ENCODE data around the gene BAZ1B. TPM values are rescaled to one million over a fixed set of nuclear protein-coding genes. Genes with fewer than 3 reads are reported as not detected.
"Not testable (repeated sequence)": the region's sequence is repeated elsewhere in the genome, so short reads cannot be mapped to it uniquely, and the experiment has no call there.

BAZ1B gene
- total RNA-seq, 1 experiment from 2014 or later = 127 TPM

- TF ChIP-seq CTCF (conservative IDR thresholded peaks at IDR 0.05; ENCODE audit: low read depth, low read length) (no peak), EZH2 (IDR thresholded peaks at IDR 0.05; ENCODE audit: borderline replicate concordance, low read depth, low read length, poor library complexity, severe bottlenecking) (no peak)
- H3K4me3 ChIP-seq (ENCODE audit: low read depth, low read length, poor library complexity, severe bottlenecking) = no peak overlapping the region
- DNase-seq (ENCODE audit: low spot score) = no peak
- H3K27ac ChIP-seq (ENCODE audit: low read depth, low read length, poor library complexity, severe bottlenecking) = no peak overlapping the region
- ChIA-PET CTCF (no interaction called here), POLR2A (ENCODE audit: low non-redundant PET) (no interaction called here)
- no TSS peak for BruUV-seq (replicated peaks)
- no peaks in the 10 kb centered on the region for H3K9me3 ChIP-seq (ENCODE audit: low read depth, low read length, poor library complexity, severe bottlenecking)
- H3K4me1 ChIP-seq (ENCODE audit: insufficient read depth, low read length, poor library complexity, severe bottlenecking) = no peaks in the 10 kb centered on the region
- intact Hi-C loops (cut with micrococcal nuclease; ENCODE audit: unreplicated experiment) = no loop called here
- no peaks in the 10 kb centered on the region for H3K27me3 ChIP-seq (replicated peaks; ENCODE audit: insufficient read depth, low read depth, low read length, poor library complexity)
- H3K36me3 ChIP-seq (ENCODE audit: insufficient read depth, low read length, poor library complexity, severe bottlenecking) = peaks cover 93% of the 10 kb centered on the region
Measured at GRCh38 chr7:73496626-73497025, 25.5 kb downstream of the BAZ1B start.

- POLR2A ChIA-PET (ENCODE audit: low non-redundant PET) = interaction anchor here (0.5 kb wide), 1 partner anchor 26 kb away, joined by 4 read pairs; no protein-coding TSS in a partner anchor
- H3K27ac ChIP-seq (ENCODE audit: low read depth, low read length, poor library complexity, severe bottlenecking); H3K4me1 ChIP-seq (ENCODE audit: insufficient read depth, low read length, poor library complexity, severe bottlenecking); BruUV-seq (replicated peaks); DNase-seq (ENCODE audit: low spot score); H3K9me3 ChIP-seq (ENCODE audit: low read depth, low read length, poor library complexity, severe bottlenecking); intact Hi-C loops (cut with micrococcal nuclease; ENCODE audit: unreplicated experiment); CTCF ChIA-PET; H3K27me3 ChIP-seq (replicated peaks; ENCODE audit: insufficient read depth, low read depth, low read length, poor library complexity); H3K4me3 ChIP-seq (ENCODE audit: low read depth, low read length, poor library complexity, severe bottlenecking): not testable (repeated sequence)
- peaks cover 95% of the 10 kb centered on the region for H3K36me3 ChIP-seq (ENCODE audit: insufficient read depth, low read length, poor library complexity, severe bottlenecking)
Measured at GRCh38 chr7:73495507-73495906, 26.6 kb downstream of the BAZ1B start.

- no TSS peak for BruUV-seq (replicated peaks)
- Histone ChIP-seq H3K4me1 (ENCODE audit: insufficient read depth, low read length, poor library complexity, severe bottlenecking) (no peaks in the 10 kb centered on the region), H3K9me3 (ENCODE audit: low read depth, low read length, poor library complexity, severe bottlenecking) (no peaks in the 10 kb centered on the region), H3K27ac (ENCODE audit: low read depth, low read length, poor library complexity, severe bottlenecking) (no peak overlapping the region), H3K4me3 (ENCODE audit: low read depth, low read length, poor library complexity, severe bottlenecking) (no peak overlapping the region), H3K36me3 (ENCODE audit: insufficient read depth, low read length, poor library complexity, severe bottlenecking) (peaks cover 92% of the 10 kb centered on the region), H3K27me3 (replicated peaks; ENCODE audit: insufficient read depth, low read depth, low read length, poor library complexity) (no peaks in the 10 kb centered on the region)
- no peak for TF ChIP-seq CTCF (conservative IDR thresholded peaks at IDR 0.05; ENCODE audit: low read depth, low read length)
- TF ChIP-seq EZH2 (IDR thresholded peaks at IDR 0.05; ENCODE audit: borderline replicate concordance, low read depth, low read length, poor library complexity, severe bottlenecking) = no peak
- CTCF ChIA-PET = no interaction called here
- intact Hi-C loops (cut with micrococcal nuclease; ENCODE audit: unreplicated experiment) = no loop called here
- POLR2A ChIA-PET (ENCODE audit: low non-redundant PET) = no interaction called here
- DNase-seq (ENCODE audit: low spot score) = no peak
Measured at GRCh38 chr7:73489976-73490375, 32.1 kb downstream of the BAZ1B start.

GRCh38 chr7:73487486-73487885, 34.6 kb downstream of the BAZ1B start:
- no peaks in the 10 kb centered on the region for H3K9me3 ChIP-seq (ENCODE audit: low read depth, low read length, poor library complexity, severe bottlenecking)
- no peak overlapping the region for H3K27ac ChIP-seq (ENCODE audit: low read depth, low read length, poor library complexity, severe bottlenecking)
- DNase-seq (ENCODE audit: low spot score) = no peak
- CTCF ChIA-PET = no interaction called here
- intact Hi-C loops (cut with micrococcal nuclease; ENCODE audit: unreplicated experiment) = no loop called here
- no peaks in the 10 kb centered on the region for H3K27me3 ChIP-seq (replicated peaks; ENCODE audit: insufficient read depth, low read depth, low read length, poor library complexity)
- POLR2A ChIA-PET (ENCODE audit: low non-redundant PET) = no interaction called here
- no peak for TF ChIP-seq EZH2 (IDR thresholded peaks at IDR 0.05; ENCODE audit: borderline replicate concordance, low read depth, low read length, poor library complexity, severe bottlenecking)
- TF ChIP-seq CTCF (conservative IDR thresholded peaks at IDR 0.05; ENCODE audit: low read depth, low read length) = no peak
- H3K4me3 ChIP-seq (ENCODE audit: low read depth, low read length, poor library complexity, severe bottlenecking) = no peak overlapping the region
- H3K4me1 ChIP-seq (ENCODE audit: insufficient read depth, low read length, poor library complexity, severe bottlenecking) = peaks cover 6% of the 10 kb centered on the region
- H3K36me3 ChIP-seq (ENCODE audit: insufficient read depth, low read length, poor library complexity, severe bottlenecking) = peaks cover 87% of the 10 kb centered on the region
- no TSS peak for BruUV-seq (replicated peaks)

All from A673 (cell line).